HG03196 (cell line): ENCODE measurements around the gene TRPM2.

Experiments
- ATAC-seq: cut with Tn5 transposase; IDR thresholded peaks from one replicate; pipeline ENCODE4 v1.9.1; 2021; ENCODE audit not compliant: unreplicated experiment

TRPM2 gene

GRCh38 chr21:44456214-44456914, 102.9 kb downstream of the TRPM2 start:
- ATAC-seq, result no peak

- ATAC-seq, result no peak
Observed at GRCh38 chr21:44456915-44457736, 103.7 kb downstream of the TRPM2 start.

GRCh38 chr21:44458971-44459711, 105.7 kb downstream of the TRPM2 start:
- ATAC-seq, result no peak

GRCh38 chr21:44459712-44460440, 106.5 kb downstream of the TRPM2 start:
- no peak for ATAC-seq

- no peak for ATAC-seq
Observed at GRCh38 chr21:44460441-44460755, 107.0 kb downstream of the TRPM2 start.

GRCh38 chr21:44461005-44461404, 107.6 kb downstream of the TRPM2 start:
- no peak for ATAC-seq

GRCh38 chr21:44461464-44462001, 108.1 kb downstream of the TRPM2 start:
- no peak for ATAC-seq

- ATAC-seq, result no peak
Observed at GRCh38 chr21:44462086-44462833, 108.8 kb downstream of the TRPM2 start.

- ATAC-seq, result no peak
Observed at GRCh38 chr21:44462834-44463200, 109.4 kb downstream of the TRPM2 start.

GRCh38 chr21:44463724-44464123, 110.3 kb downstream of the TRPM2 start:
- no peak for ATAC-seq

- no peak for ATAC-seq
Observed at GRCh38 chr21:44464351-44464750, 110.9 kb downstream of the TRPM2 start.

GRCh38 chr21:44466351-44466954, 113.0 kb downstream of the TRPM2 start:
- ATAC-seq, result no peak

GRCh38 chr21:44466996-44467858, 113.8 kb downstream of the TRPM2 start:
- ATAC-seq, result no peak

- ATAC-seq, result no peak
Observed at GRCh38 chr21:44467859-44468195, 114.4 kb downstream of the TRPM2 start.

- ATAC-seq, result no peak
Observed at GRCh38 chr21:44471341-44471740, 117.9 kb downstream of the TRPM2 start.

- no peak for ATAC-seq
Observed at GRCh38 chr21:44471996-44472395, 118.6 kb downstream of the TRPM2 start.

- no peak for ATAC-seq
Observed at GRCh38 chr21:44473915-44474555, 120.6 kb downstream of the TRPM2 start.

- ATAC-seq, result no peak
Observed at GRCh38 chr21:44475266-44475845, 121.9 kb downstream of the TRPM2 start.
